ENCODE results near the gene TIMM9.
A peak's percentile ranks its signal among the peaks of the same experiment; 100 is the strongest.

DNA sequence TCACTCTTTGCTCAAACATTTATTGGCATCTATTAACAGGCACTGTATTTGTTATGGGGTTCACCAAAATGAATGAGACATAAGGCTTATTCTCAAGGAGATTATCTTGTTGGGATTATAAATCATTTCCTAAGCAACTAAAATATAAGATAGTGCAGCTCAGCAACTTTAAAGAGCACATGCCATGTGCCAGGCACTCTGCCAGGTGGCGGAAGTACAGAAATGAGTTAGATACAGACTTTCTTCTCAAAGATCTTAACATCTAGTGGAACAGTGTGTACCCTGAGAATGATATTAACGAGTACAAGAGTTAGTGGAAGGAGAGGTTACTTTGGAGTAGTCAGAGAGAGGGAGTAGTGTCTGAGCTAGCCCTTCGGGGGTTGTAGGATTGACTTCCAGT, 60.0 kb downstream of the TIMM9 start:
- TF ChIP-seq, protein P1, sequence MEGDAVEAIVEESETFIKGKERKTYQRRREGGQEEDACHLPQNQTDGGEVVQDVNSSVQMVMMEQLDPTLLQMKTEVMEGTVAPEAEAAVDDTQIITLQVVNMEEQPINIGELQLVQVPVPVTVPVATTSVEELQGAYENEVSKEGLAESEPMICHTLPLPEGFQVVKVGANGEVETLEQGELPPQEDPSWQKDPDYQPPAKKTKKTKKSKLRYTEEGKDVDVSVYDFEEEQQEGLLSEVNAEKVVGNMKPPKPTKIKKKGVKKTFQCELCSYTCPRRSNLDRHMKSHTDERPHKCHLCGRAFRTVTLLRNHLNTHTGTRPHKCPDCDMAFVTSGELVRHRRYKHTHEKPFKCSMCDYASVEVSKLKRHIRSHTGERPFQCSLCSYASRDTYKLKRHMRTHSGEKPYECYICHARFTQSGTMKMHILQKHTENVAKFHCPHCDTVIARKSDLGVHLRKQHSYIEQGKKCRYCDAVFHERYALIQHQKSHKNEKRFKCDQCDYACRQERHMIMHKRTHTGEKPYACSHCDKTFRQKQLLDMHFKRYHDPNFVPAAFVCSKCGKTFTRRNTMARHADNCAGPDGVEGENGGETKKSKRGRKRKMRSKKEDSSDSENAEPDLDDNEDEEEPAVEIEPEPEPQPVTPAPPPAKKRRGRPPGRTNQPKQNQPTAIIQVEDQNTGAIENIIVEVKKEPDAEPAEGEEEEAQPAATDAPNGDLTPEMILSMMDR (IDR thresholded peaks at IDR 0.05 in 8 of 11, conservative IDR thresholded peaks at IDR 0.05 in 3 of 11): no peak
- peak in 1 of 3 donors; percentile 14 for TF ChIP-seq POLR2AphosphoS5 (IDR thresholded peaks at IDR 0.05)

All from spleen (tissue), 7 donors.